ENCODE data around the gene TMEM131.

TMEM131 gene

GRCh38 chr2:98020992-98021713, 25.4 kb upstream of the TMEM131 start:
- DNase-seq, result no peak

- no peak for DNase-seq
Observed at GRCh38 chr2:98020516-98020915, 24.8 kb upstream of the TMEM131 start.

DNA sequence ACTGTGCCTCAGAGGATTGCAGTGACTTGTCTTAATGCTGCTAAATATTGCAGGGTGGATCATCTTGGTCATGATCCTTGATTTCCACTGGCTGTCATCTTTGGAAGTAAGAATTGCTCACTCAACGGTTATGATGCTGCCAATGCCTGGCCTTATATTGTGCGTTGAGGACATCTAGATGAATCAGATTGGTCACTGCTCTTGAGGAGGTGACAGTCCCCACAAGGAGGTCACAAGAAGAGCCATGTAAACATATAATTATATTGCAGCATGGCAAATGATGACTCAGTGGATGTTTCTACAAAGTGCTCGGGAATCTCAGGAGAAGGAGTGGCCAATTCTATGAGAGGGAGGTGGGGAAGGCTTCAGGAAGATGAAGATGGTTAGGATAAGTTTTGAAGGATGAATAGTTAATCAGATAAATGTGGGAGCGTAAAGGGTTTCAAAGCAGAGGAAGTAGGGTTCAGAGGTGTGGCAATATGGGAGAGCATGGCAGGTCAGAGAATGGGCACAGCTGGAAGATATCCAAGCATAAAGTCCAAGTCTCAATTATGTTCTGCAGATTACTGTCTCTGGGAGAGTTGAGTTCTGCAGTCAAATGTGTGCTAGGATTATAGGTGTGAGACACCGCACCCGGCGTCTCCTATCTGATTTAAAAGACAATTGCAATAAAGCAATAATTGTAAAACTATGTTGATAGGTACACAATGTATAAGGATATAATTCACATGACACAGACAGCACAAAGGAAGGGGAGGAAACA, 21.3 kb upstream of the TMEM131 start:
- no peak for DNase-seq

DNA sequence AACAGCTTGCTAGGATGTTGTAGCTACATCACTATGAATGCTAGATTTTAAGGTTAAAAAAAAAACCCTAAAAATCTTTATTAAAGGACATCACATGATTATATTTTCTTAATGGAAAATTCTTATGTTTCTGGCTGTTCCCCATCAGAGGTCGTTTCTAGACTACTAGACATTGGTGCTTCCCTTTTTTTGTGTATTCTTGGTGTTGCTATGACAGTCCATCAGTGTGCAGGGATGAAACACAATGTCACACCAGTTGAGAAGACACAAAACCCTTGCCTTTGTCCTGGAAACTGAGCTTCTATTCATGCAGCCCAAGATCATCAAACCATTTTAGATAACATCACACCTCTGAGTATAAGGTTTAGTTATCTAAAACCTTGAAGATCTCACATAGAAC, 19.9 kb upstream of the TMEM131 start:
- no peak for DNase-seq

DNA sequence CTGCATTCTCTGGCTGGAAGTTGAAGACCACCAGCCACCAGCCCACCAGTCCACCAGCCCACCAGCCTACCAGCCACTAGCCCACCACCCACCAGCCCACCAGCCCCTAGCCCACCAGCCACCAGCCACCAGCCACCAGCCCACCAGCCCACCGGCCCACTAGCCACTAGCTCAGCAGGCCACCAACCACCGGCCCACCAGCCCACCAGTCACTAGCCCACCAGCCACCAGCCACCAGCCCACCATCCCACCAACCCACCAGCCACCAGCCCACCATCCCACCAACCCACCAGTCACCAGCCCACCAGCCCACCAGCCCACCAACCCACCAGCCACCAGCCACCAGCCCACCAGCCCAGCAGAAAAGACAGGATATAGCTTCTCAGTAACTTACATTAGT, 18.6 kb upstream of the TMEM131 start:
- no peak for DNase-seq

DNA sequence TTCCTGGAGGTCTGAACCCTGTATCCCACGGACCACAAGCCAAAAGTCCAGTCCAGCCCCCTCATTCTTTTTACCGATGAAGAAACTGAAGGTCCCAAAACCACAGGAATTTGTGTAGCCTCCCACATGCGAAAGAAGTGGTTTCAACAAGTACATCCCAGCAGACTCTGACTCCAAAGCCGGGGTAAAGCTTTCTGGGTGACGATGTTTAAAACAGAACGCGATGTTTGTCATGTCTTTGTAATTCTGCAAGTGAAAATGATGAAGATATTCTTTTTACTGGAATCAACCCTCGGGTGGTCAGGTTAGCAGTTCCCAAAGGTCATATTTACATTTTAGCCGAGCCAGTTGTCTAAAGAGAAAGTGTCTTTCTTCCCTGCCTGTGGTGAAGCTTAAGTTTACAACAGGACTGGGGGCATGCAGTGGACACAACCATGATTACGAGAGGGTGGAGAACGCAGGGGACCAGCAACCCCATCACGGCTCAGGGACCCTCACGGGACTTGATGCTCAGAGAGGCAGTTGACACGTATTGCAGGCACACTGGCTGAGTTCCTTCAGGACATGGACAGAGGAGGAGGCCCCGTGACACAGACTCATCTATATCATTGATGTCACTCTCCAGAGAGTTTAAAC, 17.8 kb upstream of the TMEM131 start:
- DNase-seq, result peak; percentile 68

DNA sequence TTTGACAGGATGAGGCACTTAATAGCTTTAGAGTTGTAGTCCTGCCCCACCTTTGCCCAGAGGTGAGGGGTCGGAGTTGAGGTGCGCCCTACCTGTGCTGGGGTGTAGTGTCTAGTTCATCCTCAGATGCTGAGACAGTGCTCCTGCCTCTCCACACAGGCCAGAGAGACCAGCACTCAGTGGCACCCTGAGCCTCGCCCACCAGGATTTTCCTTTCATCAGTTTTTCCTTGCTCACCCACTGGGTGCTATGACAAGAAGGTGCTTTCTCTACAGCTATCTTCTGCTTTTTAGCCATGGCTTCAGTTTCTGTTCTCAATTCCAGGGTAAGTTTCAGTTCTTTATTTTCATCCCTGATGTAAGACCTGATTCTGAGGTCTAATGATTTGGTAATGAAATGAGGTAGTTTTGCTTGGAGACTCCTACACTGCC, 16.8 kb upstream of the TMEM131 start:
- DNase-seq, result no peak

DNA sequence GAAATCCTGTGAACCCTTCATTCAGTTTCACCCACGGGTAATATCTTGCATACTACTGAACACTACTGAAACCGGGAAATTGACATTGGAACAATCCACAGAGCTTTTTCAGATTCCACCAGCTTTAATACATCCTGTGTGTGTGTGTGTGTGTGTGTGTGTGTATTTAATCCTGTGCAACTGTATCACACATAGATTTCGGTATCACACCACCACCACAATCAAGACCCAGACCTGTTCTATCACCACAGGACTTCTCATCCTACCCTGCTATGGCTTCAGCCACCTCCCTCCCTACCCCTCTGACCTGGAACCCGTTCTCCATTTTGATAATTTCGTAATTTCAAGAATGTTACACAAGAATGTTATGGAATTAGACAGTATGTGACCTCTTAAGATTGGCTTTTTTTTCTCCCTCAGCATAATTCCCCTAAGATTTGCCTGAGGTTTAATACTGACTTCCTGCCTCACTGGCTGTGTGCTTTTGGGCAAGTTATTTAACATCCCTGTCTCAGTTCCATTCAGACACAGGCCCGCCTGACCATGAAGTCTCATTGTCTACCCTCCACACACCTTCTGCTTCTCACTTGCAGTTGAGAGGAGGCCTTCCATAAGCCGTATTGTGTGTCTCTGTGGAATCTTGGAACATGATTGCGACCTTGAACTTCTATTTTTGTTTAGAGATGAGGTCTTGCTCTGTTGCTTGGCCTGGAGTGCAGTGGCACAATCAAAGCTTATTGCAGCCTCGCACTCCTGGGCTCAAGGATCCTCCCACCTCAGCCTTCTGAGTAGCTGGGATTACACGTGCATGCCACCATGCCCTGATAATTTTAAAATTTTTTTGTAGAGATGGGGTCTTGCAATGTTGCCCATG, 14.4 kb upstream of the TMEM131 start:
- peak; percentile 62 for DNase-seq

DNA sequence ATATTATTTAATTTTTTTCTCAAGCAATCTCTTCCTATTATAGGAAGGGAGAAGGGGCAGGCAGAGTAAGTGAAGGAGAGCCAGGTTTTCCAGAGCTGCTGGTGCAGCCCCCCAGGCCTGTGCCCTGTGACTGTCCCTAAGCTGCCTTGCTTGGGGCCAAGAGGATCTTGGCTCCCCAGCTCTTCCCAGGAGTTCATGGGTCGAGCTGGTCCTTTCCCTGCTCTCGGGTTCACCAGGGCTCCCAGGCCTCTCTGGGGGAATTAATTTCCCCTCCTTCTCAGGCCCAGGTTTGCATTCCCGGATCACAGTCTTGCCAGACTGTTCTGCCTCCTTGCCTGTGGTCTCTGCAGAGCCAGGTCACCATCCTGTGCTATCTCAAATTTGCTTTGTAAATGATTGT, 12.7 kb upstream of the TMEM131 start:
- no peak for DNase-seq

DNA sequence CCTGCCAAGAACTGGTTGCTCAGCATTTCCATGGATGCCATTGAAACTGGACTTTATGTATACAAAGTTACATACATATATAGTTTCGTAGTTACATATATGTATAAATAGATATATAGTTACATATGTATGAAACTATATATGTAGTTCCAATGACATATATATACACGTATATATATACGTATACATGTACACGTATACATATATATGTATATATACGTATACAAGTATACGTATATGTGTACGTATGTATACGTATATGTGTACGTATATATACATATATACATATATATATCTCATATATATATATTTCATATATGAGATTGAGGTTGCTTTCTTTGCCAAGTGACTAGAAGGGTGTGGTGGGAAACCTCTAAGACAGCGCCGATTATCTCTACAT, 10.6 kb upstream of the TMEM131 start:
- DNase-seq, result no peak

DNA sequence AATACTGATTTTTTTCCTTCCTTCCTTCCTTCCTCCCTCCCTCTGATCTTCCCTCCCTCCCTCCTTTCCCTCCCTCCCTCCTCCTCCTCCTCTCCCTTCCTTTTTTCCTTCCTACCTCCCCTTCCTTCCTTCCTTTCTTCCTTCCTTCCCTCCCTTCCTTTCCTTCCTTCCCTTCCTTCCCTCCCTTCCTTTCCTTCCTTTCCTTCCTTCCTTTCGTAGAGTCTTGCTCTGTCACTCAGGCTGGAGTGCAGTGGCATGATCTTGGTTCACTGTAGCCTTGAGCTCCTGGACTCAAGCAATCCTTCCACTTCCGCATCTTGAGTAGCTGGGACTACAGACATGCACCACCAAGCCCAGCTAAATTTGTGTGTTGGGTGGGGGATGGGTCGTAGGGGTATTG, 8.9 kb upstream of the TMEM131 start:
- no peak for DNase-seq

DNA sequence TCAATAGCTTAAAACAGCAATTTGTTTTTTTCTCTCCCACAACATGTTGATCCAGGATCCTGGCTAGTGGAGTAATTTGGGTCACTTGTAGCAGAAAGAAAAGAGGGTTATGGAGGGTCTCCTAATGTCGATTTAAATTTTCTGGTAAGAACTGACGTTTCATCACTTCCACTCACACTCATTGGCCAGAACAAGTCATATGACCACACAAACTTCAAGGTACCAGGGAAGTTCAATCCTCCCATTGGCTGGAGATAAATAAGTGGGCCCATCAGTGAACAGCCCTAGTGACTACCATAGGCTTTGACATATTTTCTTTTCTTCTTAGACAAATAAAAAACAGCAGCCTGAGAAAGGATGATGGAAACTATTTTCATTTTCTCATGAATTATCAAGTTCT, 8.3 kb upstream of the TMEM131 start:
- DNase-seq, result no peak

- no peak for DNase-seq
Observed at GRCh38 chr2:97999536-97999935, 3.8 kb upstream of the TMEM131 start.

DNA sequence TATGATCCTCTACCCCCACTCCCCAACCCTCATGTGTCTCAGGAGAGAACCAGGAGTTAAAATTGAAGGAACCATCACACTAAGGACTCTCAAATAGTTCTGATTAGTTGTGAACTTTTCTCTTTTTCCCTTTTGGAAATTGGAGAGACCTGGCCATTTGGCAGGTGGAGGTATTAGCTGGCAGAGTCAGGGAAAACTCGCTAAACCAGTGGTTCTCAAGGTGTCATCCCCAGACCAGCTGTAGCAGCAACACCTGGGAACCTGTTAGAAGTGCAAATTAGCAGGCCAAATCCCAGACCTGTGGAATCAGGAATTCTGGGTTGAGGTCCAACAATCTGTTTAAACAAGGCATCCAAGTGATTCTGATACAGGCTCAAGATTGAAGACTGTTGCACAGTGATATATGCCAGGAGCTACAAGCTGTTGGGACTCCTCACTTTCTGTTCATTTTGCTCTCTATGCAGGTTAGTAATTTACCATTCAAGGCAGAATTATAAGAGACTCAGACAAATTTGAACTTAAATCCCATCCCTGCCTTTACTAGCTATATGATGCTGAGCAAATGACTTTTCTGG, 2.8 kb upstream of the TMEM131 start:
- DNase-seq, result no peak

DNA sequence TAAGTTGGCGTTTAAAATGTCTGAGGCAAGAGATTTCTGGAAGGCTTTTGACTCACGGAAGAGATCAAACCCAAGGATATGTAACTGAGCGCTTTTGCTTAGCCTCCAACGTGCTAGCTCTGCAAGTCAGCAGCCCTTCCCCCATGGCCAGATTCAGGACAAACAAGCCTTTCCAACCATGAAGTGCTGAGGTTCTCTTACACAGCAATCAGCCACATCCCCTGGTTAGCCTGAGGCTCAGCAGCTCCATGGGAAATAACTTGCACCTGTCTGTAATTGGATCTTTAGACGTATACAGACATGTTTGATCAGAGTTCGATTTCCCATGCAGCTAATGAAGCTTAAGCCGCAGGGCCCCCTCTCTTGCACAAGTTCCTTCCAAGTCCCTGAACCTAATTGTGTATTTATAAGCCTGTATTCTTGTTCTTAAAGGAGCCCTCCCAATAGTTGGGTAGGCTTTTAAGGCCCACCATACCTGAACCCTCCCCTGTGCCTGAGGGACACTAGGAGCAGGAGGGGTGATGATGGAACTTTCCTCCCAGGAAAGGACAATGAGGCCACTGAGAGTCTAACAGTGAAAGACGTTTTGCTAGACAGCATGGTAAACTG, 2.1 kb upstream of the TMEM131 start:
- no peak for DNase-seq

DNA sequence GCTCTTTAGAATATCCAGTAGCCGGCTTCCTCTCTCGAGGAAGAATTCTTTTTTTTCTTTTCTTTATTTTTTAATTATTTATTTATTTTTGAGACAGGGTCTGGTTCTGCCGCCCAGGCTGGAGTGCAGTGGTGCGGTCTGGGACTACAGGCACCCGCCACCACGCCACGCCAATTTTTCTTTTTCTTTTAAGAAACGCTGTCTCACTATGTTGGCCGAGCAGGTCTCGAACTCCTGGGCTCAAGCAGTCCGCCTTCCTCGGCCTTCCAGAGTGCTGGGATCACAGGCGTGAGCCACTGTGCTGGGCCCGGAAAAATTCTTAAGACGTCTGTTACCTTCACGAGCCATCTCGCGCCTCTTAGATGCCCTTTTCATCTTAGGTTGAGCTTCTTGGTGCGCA, 931 bp upstream of the TMEM131 start:
- DNase-seq, result no peak

DNA sequence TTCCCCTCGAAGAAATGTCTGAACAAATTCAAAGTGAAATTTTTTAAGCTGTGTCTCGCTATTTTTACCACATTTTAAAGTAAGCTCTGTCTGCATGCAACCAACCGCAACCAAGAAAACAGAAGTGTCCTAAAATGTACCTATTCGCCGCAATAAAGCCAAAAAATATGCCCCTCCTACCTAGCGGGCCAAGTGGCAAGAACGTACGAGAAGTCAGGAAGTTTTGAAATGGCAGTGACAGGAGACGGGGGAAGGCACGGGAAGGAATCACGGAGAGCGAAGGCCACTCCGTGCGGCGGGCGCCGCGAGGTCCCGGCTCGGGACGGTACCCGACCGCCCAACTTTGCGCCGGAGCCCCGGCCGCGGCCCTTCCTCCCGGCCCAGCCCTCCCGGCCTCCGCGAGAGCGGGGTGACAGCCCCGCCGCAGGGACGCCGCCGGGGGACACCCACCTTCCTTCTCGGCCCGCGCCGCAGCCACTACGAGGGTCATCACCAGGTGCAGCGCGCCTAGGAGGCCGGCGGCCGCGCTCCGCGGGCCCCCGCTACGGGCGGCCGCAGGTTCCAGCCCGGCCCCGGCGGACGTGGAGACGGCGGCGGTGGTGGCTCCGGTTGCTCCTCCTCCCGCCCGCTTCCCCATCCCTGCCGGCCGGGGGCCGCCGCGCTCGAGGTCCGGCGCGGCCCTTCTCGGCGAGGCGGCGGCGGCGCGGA, 568 bp downstream of the TMEM131 start:
- DNase-seq, result peak; percentile 46

- DNase-seq, result no peak
Observed at GRCh38 chr2:97994476-97994875, 1.3 kb downstream of the TMEM131 start.

DNA sequence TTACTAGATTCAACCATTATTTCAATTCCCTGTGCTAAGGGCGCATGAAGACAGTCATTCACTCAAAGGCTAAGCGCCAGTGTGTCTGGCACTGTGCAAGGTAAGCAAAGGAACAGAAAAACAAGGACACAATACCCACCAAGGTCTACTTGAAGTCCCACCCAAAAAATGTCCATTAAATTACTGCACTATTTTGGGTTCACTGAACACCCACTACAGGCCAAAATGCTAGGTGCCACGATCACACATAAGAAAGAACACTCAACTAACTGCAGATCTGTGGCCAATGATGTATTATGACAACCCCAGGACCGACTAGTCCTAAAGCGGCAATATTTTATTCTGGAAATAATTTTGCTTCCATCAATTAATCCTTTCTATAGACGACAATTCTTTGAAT, 1.8 kb downstream of the TMEM131 start:
- DNase-seq, result no peak

DNA sequence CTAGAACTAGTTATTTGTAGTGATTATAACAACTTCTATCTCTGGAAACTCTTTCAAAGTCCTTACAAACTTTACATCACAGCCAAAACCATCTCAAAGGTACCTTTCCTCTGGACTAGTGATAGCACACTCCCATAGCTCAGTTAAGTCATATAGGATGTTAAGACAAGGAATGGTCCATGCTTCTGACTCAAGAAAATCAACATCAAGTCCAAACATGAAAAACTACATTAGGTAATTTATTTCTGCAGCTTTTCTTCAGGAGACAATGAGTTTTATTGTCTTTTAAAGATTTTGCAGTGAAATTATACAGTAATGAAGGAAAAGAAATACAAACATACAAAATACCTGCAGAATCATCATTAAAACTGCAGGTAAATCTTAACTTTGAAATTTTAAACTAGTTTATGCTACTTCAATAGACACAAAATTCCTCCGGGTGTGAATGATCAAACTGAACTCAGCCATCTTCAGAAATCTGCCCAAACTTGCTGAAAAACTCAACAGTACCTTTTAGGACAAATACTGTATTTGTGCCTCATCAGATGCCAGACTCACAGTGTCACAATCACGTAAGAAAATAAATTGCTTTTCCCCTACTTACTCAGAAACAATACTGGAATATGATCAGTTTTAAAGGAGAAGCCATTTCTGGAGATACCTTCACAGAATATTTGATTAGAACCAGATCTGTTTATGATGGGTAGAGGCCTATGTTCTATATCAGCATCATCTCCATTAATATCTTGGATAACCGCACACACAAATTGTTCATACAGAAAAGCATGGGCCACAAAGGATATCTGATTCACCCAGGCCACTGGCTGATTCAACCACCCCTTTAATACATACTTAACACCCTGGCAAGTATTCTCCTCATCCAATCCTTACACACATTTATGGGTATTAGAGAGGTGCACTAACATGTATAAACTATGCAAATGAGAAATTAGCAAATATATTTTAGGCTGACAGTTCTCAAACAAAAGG, 2.6 kb downstream of the TMEM131 start:
- peak; percentile 25 for DNase-seq
